Effector CD8-positive, alpha-beta T cell (primary cell): ENCODE data around the gene SEC22B.
"Not testable (repeated sequence)": the region's sequence is repeated elsewhere in the genome, so short reads cannot be mapped to it uniquely, and the experiment has no call there.

Experiments used
- DNase-seq: peaks from one replicate; lab custom pipeline; 2025; lab: John Stamatoyannopoulos, UW

Gene SEC22B

GRCh38 chr1:120145806-120146205 is 30.5 kb downstream of the SEC22B start:
- not testable (repeated sequence) for DNase-seq

GRCh38 chr1:120144626-120145025 is 31.7 kb downstream of the SEC22B start:
- not testable (repeated sequence) for DNase-seq

GRCh38 chr1:120144169-120144568 is 32.2 kb downstream of the SEC22B start:
- not testable (repeated sequence) for DNase-seq

GRCh38 chr1:120143334-120143733 is 33.0 kb downstream of the SEC22B start:
- not testable (repeated sequence) for DNase-seq

- DNase-seq = peak; percentile 2
These were observed 33.6 kb downstream of the SEC22B start for GRCh38 chr1:120142512-120143263.

GRCh38 chr1:120141865-120142264 is 34.5 kb downstream of the SEC22B start:
- DNase-seq = not testable (repeated sequence)

GRCh38 chr1:120140656-120141265 is 35.6 kb downstream of the SEC22B start:
- DNase-seq = not testable (repeated sequence)

- not testable (repeated sequence) for DNase-seq
These were observed 40.2 kb downstream of the SEC22B start for GRCh38 chr1:120136086-120136485.

GRCh38 chr1:120133928-120134325 is 42.4 kb downstream of the SEC22B start:
- not testable (repeated sequence) for DNase-seq

GRCh38 chr1:120133228-120133927 is 42.9 kb downstream of the SEC22B start:
- no peak for DNase-seq

- DNase-seq = not testable (repeated sequence)
These were observed 43.9 kb downstream of the SEC22B start for GRCh38 chr1:120132406-120132763.

- DNase-seq = not testable (repeated sequence)
These were observed 44.5 kb downstream of the SEC22B start for GRCh38 chr1:120131611-120132405.

GRCh38 chr1:120127921-120128320 is 48.4 kb downstream of the SEC22B start:
- DNase-seq = not testable (repeated sequence)

- not testable (repeated sequence) for DNase-seq
These were observed 50.1 kb downstream of the SEC22B start for GRCh38 chr1:120126216-120126615.

- DNase-seq = not testable (repeated sequence)
These were observed 51.7 kb downstream of the SEC22B start for GRCh38 chr1:120124628-120125027.

- not testable (repeated sequence) for DNase-seq
These were observed 52.4 kb downstream of the SEC22B start for GRCh38 chr1:120123813-120124510.

GRCh38 chr1:120122262-120122893 is 53.9 kb downstream of the SEC22B start:
- DNase-seq = not testable (repeated sequence)

- DNase-seq = not testable (repeated sequence)
These were observed 54.5 kb downstream of the SEC22B start for GRCh38 chr1:120121830-120122229.

- DNase-seq = not testable (repeated sequence)
These were observed 55.8 kb downstream of the SEC22B start for GRCh38 chr1:120120525-120120924.

GRCh38 chr1:120117371-120118177 is 58.7 kb downstream of the SEC22B start:
- DNase-seq = not testable (repeated sequence)
